Activated CD4-positive, CD25-positive, alpha-beta regulatory T cell treated with anti-CD3 and anti-CD28 coated beads, Interleukin-2, amount 50 U/mL, for 72 hours (primary cell): Measurements from ENCODE around the gene IKZF2.

Source experiments
- DNase-seq: peaks from one replicate; pipeline ENCODE4 v3.0.0; 2021

The IKZF2 gene

DNA sequence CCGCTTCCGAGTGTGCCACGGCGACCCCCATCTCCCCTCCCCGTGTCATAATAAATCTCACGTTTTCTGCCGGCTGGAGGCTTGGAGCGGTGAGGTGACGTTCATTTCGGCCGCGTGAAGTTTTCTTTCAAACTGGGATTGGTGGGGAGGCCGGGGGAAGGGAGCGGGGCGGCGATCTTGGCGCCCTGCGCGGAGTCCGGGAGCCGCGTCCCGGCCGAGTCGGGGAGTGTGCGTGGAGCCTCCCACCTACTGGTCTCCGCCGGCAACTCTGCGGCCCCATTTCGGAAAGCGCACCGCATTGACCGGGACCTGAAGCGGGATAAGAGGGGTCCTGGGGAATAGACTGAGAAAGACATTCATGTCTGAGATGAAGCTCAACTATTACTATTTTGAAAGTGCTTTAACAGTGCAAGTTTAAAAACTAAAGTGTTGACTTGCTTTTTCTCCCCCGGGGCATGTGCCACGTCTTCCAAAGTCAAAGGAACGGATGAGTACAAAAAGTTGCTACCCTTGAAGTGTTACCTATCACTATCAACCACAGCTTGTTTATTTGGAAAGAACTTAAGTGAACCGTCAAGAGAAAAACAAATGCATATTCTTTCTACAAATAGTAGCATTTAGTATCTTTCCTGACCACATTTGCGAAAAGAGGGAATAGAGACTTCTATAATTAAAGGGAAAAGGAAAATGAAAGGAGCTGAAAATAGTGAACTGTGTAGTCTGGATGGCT is 818 bp upstream of the IKZF2 start:
- no peak for DNase-seq

DNA sequence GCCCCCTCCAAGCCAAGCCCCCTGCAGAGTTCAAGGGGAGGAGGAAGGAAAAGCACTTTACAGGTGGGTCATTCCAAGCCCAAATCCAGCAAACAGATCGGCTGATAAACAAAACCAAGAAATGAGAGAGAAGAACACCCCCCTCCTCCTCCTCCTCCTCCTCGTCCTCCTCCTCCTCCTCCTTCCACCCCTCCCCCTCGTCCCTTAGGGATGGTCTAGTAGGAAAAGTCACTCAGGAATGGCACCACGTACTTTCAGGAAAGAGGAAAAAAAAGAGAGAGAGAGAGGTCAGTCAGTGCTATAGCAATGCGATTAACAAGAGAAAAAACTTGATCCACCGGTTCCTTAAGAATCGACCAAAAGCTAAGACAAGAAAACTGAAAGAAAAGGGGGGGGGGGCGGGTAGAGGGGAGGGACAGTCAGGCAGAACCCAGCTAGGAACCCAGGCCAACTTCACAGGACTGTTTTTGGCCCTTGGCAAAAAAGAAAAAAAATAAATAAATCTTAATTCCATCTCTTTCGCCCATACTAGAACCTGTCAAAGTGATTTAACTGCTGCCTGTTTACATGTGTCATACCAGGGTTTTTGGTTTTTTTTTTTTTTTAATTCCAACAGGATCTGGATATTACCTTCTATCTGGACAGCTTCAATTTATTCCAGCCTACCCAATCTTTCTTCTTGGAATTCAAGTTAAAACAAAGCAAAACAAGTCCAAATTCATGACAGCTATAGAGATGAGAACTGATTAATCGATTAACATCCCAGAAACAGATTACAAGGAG is 906 bp downstream of the IKZF2 start:
- DNase-seq: no peak

DNA sequence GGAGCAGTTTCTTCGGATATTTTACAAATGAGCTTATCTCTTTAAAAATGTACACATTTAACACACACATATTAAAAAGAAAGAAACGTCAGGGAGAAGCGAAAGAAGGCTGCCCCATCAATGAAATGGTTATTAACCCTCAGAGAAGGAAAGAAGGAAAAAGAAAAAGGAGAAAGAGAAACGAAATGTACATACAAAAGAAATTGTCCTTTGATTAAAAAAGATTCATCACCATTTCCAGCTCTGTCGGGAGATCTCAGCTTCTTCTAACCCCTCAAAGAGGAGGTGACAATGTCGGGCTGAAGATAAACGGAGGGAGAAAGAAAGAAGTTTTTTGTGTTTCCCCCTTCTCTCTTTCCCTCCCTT is 1.5 kb downstream of the IKZF2 start:
- DNase-seq: no peak

DNA sequence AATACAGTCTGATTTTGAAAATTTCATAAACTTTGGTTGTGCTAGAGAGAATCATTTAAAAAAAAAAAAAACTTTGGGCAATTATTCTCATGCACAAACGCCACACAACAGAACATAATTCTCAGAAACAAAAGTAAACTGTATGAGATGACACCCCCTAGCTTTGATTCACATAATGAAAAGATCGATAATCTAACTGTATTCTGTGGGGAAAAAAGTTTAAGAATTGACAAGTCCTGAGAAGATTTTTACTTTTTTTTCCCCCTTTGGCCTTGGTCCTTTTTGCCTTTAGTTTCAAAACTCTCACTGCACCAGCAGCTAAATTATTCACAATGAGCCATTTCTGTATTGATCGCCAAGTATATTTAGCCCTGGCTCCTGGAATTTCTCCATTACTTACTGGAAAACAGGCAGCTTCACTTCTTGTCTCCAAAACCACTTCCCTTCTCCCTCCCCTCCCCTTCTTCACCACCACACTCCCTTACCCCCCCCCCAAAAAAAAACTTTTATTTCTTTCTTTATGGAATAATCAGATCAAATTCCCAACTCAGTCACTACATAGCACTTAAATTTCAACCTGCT is 2.0 kb downstream of the IKZF2 start:
- DNase-seq: no peak

DNA sequence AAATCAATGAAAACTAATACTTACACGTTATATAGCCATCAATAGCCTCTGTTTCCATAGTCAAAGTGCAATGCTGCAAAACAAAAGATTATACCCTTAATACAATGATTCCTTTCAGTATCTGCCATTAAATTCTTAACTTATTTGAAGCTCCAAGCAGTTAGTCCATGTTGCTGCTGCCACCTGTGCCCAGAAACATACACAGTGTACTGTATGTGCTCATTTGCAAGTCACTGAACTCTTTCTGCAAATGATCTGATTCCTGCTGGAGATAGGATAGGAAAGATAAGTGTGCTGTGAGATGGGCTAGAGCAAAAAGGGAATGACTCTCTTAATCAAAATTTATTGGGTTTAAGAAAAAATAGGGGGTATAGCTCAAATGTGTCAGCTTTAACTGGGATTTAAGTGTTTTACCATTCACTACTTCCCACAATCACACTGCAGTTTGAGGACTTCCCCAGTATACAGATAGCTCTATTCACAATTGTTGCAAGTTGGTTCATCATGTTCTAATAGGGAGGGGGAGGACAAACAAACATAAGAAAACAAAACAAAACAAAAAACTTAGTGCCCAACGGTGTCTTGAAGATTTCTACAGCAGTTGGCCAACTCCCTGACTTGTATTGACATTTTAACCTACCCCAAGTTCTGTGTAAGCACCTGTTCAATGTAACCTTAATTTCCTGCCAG is 2.7 kb downstream of the IKZF2 start:
- DNase-seq: no peak

DNA sequence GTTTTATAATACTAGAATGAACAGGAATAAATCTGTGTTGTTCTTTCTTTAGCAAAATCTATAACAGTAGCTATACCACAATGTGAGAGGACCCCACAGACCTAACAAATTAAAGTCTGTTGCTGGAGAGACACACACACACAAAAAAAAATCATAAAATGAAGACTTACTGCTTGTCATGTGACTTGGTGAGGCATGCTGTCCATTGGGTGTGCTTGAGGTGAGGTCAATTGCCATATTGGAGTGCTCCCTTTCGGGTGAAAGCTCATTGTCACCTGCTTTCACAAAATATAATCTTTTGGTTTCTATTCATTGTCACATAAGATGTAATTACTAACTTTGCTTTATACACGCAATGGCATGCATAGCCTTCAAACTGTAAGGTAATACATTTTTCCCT is 3.9 kb downstream of the IKZF2 start:
- no peak for DNase-seq

DNA sequence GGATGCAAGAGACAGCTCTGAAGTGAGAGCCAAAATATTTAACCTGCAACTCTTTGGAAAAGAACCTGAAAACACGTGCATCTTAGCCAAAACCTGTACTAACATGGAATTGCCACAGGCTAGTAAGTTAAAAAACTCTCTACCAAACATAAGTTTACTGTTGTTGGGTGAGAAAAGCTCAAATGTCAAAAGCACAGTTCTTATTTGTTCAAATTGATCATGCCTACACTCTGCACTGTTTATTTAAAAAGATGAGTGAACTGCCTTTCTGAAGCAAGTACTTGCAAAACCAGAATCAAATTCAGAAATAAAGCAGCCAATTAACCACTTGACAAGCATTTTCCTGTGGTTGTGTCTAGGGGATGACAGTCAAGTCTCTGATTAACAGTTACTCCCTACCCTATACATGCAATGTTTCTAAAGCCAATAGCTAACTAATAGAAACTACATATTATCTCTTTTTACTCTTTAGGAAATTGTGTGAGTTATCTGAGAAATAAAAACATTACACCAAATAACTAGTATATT is 5.6 kb downstream of the IKZF2 start:
- DNase-seq: no peak

DNA sequence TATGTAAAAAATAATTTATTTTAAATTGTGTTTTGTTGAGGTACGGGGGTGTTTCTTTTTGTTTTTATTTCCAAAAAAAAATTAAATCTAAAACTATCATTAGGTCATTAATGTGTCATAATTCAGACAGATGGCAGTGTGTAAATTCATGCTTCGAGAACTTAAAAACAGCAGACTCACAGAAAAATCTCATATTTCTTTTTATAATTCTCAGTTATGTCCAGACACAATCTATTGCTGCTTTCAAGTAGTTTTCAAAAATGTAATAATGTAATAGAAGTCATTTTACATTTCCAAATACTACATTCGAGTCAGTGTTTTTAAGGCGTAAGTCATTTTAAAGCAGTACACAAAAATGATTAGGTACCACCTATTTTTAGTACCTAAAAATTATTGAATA is 14.3 kb downstream of the IKZF2 start:
- DNase-seq: no peak

DNA sequence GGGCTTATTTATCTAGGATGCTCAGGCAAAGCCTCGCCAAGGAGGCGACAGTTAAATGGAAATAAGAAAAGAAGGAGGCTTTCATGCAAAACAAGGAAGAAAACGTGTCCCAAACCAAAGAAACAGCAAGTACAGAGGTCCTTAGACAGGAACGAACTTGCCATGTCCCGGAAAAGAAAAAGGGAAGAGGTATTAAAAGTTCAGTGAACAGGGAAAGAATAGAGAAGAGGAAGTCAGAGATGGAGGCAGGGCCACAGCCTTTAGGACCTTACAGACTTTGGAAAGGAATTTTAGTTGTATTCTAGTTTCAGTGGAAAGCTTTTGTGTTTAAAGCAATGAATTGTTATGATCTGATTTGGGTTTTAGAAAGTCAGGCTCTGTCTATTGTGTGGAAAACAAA is 22.1 kb downstream of the IKZF2 start:
- DNase-seq: no peak

DNA sequence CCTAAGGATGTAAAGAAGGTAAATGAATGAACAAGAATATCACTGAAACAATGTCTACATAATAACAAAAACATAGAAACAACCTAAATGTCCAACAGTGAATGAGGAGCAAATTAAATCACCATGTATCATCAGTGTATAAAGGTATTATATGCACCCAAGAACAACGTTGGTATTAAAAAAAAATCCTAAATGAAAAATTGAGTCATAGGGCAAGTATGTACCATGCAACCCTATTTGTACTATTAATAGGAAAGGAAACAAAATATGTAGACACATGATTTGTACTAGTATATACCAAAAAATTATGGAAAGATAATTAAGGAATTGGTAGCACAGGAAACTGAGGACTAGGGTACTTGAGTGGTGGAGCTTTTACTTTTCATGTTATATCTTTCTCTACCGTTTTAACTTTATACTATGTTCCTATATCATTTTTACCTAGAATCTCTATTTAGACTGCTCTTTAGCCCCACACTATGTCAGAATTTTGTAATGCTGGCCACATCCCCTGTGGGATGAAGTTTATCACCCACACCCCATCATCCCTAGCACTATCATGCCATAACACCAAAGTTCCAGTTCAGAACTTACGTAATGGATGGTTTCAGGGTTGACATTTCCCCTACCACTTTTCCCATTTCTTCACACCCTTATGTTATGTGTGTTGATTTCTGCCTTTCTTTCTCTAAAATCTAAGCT is 25.6 kb downstream of the IKZF2 start:
- no peak for DNase-seq

DNA sequence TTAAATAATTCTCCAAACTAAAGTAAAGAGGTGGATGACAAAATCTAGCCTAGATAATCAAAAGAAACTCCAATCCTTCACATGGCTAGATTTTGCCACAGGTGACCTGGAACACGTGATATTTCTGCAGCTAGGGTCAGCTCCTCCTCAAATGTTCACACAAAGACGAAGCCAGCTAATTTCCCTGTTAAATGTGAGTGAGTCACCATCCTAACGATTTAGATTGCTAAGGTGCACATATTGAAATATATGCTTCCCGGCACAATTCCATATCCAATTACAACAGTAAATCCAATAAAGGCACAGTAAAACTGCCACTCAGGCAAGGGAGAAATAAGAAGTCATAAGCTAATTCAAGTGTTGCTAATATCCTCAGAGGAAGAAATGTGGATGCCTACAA is 28.7 kb downstream of the IKZF2 start:
- no peak for DNase-seq

DNA sequence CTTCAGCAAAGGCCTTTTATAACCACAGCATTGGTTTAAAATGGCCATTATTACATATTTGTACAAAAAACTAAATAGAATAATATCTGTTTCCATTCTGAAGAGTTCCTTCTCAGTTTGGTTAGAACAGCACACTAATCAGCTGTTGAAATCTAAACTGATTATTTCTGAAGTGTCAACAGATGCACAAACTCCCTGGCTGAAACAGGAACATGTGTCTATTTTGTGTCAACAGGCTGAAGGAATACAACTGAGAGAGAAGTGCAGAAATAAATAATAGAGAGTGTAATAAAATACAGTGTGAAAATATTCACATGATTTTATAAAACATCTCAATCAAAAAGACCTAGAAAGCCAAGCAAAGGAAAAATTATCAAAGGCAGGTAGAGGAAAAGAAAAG is 29.7 kb downstream of the IKZF2 start:
- no peak for DNase-seq

DNA sequence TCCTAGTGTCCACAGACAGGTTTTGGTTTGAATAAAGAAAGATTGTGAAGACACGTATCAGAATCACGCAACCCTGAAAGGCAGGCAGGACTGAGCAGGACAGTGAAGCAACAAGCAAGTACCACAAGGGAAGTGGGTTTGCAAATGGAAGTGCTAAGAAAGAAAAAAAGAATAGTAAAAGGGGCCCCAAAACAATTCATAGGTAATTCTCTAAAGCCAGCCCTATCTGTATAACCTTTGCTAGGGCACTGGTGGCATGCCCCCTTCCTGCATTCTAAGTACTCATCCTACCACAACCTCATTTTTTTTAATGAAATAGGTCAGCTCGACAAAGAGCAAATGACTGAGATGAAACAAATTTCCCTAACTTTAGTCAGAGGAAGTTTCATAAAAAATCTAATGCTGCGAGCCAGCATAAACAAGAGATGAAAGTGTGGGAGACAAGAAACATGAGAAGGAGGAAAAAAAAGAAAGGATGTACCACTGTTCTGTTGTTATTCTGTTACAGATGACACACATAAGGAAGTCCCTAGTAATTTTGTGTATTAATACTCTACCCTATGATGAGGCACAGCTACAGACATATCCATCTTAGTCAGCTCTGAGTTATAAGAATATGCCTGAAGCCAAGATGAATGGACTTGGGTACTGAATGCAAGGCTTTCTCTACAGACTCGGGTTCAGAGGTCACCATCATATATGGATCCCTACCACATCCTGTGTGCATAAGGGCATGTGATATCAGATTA is 32.2 kb downstream of the IKZF2 start:
- peak; percentile 39 for DNase-seq

DNA sequence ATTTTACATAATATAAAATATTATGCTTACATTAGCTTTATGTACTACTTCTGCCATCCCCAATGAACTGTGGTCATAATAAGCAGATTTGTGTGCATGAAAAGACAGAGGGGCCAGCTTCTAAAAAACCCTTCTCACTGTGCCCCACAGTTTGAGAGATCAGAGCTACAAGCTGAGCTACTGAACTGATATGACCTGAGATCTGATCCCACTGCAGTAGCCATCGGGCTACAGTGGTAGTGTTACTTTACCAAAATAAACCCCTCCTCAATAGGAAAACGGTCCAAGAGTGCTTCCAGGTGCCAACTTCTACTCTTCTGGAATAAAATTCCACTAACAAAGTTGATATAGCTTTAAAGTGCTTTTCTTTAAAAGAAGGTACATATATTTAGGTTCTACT is 43.1 kb downstream of the IKZF2 start:
- no peak for DNase-seq

DNA sequence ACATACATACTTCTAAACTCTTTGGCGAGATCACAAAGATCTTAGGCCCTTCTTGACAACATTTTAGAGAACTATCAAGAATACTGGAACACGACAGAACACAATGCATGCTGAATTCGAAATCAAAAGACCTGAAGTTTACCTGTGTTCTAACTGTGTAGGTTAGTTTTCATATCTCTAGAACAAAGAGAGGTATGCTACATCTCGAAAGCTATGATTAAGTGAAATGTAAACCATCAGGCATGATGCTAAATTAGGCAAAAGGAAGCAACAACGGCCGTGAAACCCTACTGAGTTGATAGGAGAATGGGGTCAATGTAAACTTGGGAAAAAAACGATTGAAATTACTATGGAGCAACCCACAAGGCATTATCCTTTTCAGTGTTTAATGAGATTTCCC is 43.7 kb downstream of the IKZF2 start:
- no peak for DNase-seq

DNA sequence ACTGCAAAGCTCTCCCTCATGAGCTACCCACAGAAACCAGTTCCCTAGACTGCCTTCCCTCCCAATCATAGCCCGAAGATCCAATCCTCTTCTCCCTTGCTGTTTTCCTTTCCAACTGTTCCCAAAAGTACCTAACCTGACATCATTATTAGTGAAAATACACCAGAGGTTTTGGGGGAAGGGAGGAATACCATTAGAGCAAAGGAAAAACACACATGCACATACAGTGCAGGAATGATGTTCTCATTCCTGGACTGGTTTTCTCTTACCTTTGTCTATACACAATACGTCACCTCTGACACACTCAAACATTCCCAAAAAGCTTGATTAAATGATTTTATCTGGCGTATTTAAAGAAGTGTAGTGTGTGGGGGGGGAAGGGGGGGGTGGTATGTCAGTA is 46.2 kb downstream of the IKZF2 start:
- no peak for DNase-seq

DNA sequence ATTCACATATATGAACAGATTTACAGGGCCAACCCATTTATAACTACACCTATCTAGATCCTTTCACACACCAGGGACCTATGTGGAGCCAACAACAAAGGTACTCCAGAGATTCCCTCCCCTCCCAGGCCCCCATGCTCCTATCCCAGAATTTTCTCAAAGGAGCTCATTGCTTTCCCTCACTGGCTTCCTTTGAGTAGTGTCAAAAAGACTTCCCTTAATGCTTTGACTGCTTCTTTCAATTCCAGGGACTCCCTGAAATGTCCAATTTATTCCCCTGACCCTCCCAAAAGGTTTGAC is 46.6 kb downstream of the IKZF2 start:
- DNase-seq: no peak

DNA sequence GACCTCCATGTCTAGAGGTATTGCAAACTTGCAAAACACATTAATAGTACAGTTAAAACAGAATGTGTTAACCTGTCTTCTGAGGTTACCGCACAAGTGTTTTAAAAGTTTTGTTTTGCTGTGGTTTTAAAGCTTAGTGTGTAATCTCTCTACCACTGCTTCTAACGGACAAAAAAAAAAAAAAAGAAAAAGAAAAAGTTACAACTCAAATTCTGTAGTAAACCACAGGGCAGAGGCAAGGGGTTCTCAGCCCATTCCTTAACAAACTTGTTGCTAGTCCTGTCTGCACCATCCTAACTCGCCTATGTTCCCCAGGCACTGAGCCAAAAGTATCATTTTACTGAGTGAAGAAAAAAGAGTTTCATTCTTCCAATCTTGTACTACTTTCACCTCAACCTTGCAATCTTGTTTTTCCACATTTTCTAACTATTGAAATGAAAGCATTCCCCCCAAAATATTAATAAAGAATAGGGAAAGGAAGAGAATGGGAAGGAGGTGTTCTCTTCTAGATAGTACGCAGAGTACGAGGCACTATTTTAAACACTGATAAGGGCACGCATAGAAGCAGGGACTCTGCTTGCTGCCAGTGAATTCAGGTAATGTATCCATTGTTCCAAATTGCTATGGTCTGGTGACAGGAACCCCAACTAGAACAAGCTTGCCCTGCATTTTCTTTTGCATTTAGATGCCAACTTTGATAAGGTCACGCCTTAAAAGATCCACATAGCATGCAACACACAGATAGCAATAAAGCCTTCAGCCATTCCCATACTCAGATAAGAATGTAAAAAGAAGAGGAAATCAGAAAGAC is 47.1 kb downstream of the IKZF2 start:
- no peak for DNase-seq

DNA sequence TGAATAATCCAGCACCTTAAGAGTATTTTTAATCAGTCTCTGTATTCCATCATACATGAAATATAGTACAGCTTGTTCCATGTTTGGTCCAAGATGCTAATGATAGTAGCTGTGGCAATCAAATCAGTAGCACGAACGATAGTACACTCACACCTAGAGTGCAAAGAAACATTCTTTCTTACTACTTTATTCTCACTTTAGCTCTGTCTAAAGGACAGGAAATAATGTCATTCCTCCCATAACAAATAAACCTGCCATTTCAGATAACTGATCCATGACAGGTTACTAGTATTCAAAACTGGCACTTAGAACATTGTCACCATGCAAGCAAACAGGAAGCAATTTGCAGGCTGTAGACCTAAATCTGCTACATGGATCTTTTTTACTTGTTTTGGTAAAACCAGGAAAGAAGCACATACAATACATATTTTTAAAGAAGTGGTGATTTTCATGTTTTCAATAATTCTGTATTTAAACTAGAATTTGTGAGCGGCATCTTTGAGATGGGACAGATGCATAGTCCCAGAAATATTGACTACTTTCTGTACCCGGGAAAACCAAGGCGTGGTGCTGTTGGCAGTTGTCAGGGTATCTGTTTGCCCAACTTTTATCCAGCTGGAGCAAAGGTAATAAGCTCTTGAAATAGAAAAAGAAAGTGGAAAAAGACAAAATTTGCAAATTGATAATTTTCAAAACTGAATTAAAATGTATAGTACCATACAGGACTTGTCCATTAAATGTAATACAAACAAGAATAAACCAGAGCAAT is 49.5 kb downstream of the IKZF2 start:
- DNase-seq: no peak

DNA sequence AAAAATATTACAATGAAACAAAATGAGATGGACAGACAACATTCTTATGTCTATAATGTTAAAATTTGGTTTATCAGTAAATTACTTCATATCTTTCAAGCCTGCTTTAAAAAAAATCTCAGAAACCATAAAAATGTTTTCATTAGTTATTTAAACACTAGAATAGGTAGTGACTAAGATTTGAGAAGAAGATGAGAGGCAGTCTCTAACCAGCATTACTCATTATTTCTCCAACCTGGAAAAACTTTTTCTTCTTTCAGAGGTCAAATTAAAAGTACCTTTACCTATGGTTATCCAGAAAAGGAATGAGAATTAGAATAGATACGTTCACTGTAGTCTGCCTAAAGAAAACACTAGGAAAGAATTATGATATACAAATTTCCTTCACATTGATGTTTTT is 50.3 kb downstream of the IKZF2 start:
- no peak for DNase-seq

DNA sequence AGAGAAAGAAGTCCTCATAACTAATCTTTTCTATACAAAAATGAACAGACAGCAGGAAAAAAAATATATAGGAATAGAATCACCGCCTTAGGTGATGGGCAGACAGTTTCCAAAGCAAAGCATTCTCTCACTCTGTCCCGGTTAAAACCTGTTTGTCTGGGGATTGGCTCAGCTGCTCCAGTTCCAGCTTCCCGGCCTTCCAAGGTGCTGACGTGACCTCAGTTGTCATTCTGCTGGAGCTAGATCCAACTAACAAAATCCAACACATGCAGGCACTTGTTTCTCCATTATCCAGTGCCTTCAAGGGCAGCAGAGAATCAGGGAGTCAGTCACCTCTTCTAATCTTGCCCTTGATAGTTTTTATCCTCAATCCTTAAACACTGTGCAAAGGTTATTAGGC is 52.8 kb downstream of the IKZF2 start:
- DNase-seq: no peak
